Thyroid gland (tissue), 4 donors: Measurements from ENCODE around the gene EEF2. TPM values are rescaled to one million over a fixed set of nuclear protein-coding genes. Genes with fewer than 3 reads are reported as not detected.

Source experiments
- DNase-seq, 2 donors: peaks; one replicate each; pipeline ENCODE4 v3.0.0-alpha.2; 2019
- H3K27ac ChIP-seq, 3 donors: fragments of 200-600 bp; sonication (generic); 1 replicate in 2 of 3; 2 replicates in 1 of 3; pipeline ENCODE4 v1.5.1; 2016 to 2019; ENCODE audit warnings: mild to moderate bottlenecking in 1 of 3, moderate library complexity in 1 of 3
- H3K27me3 ChIP-seq: fragments of 200-600 bp; sonication (generic); one replicate; pipeline ENCODE4 v1.5.1; 2019
- H3K36me3 ChIP-seq, 2 donors: fragments of 200-600 bp; sonication (generic); one replicate each; pipeline ENCODE4 v1.5.1; 2016 to 2019
- H3K4me1 ChIP-seq, 2 donors: fragments of 200-600 bp; sonication (generic); one replicate each; pipeline ENCODE4 v1.5.1; 2017 to 2019
- H3K4me3 ChIP-seq, 3 donors: fragments of 200-600 bp; sonication (generic); replicated peaks in 1 of 3; 1 replicate in 2 of 3; 2 replicates in 1 of 3; pipeline ENCODE4 v1.5.1; 2016; ENCODE audit warnings: mild to moderate bottlenecking in 1 of 3
- H3K9me3 ChIP-seq: fragments of 200-600 bp; sonication (generic); one replicate; pipeline ENCODE4 v1.5.1; 2017
- CTCF ChIP-seq, 6 experiments: fragments of 200-600 bp in 3 of 6; fragments of 450-650 bp in 3 of 6; sonication (generic) in 3 of 6; IDR thresholded peaks; one replicate each; pipeline ENCODE4 v1.5.1; 2016 to 2019; ENCODE audit warnings: antibody characterized with exemption in 6 of 6, mild to moderate bottlenecking in 2 of 6, inconsistent platforms in 1 of 6, moderate library complexity in 1 of 6
- POLR2A ChIP-seq, 2 donors: fragments of 450-650 bp; IDR thresholded peaks; one replicate each; pipeline ENCODE4 v1.6.1; 2017; ENCODE audit warnings: antibody characterized with exemption in 2 of 2, mild to moderate bottlenecking in 2 of 2, moderate library complexity in 1 of 2
- WGBS, 2 donors: methylation state at CpG; one replicate each; pipeline ENCODE4 v1.1.5; 2017; 5-methylcytosine and 5-hydroxymethylcytosine counted together
- intact Hi-C: fragments of 100-400 bp; cut with DNase I; formaldehyde crosslinking; loops from one replicate; pipeline ENCODE4 v1.15.1; 2023
- microRNA counts, 2 donors: library from miRNA; unstranded; fragments of <30 nt; microRNA quantifications; one replicate each; lab custom pipeline; 2016 to 2017
- microRNA-seq: library from miRNA; unstranded; fragments of <30 nt; microRNA quantifications from one replicate; pipeline ENCODE4, GENCODE V29; 2016
- small RNA-seq: library from RNA; depleted of rRNA; stranded (forward); fragments of <200 nt; gene quantifications from one replicate; pipeline ENCODE3, GENCODE V24; 2016
- total RNA-seq, 4 donors: library from RNA; depleted of rRNA; stranded (reverse); fragments of >200 nt; gene quantifications; one replicate each; pipeline ENCODE4 v1.2.3, GENCODE V29; 2016

The EEF2 gene
- total RNA-seq, 4 donors from 2014 or later: 1,432 to 2,189 (median 1,729) TPM

GRCh38 chr19:3931041-3931440, 54.2 kb downstream of the EEF2 start:
- no peak overlapping the region for H3K27ac ChIP-seq
- no peaks in the 10 kb centered on the region for H3K36me3 ChIP-seq
- intact Hi-C loops: no loop called here
- no peaks in the 10 kb centered on the region for H3K4me1 ChIP-seq
- 63 to 65% methylated on average over 5 to 6 of the region's 8 CpGs for WGBS, 2 donors
- H3K9me3 ChIP-seq: no peaks in the 10 kb centered on the region
- TF ChIP-seq POLR2A (IDR thresholded peaks at IDR 0.05) (no peak), CTCF (IDR thresholded peaks at IDR 0.05) (no peak)
- DNase-seq: peak; percentile 3 to 26
- no peak overlapping the region for H3K4me3 ChIP-seq
- H3K27me3 ChIP-seq: peaks cover 8% of the 10 kb centered on the region

MicroRNA genes within 50 kb of the gene (microRNA counts, 767-probe panel; counts per million panel counts)
- 0 counts per million in 2 donors for microRNA hsa-miR-637 (lab: Ali Mortazavi, UCI)

Small RNA genes lying within 50 kb of the gene (microRNA-seq; reads per million reads assigned to microRNA genes)
- gene MIR637: not detected

Small RNA genes lying within 50 kb of the gene (small RNA-seq; reads per million reads assigned to genes)
- gene SNORD37: 6.2 reads per million, percentile 88 among the genes with 10 or more reads in this experiment

Other genes with a start within 250 kb of the EEF2 start
- gene APBA3, start 223.8 kb downstream of the EEF2 start, total RNA-seq: 10 to 100 TPM; 33.6 to 42.9 (median 38.1) TPM
- gene MRPL54, start 222.8 kb downstream of the EEF2 start, total RNA-seq: 100 to 1,000 TPM in 2 of 4 donors, 10 to 100 TPM in 2; 84.0 to 131 (median 102) TPM
- not detected for gene RAX2, start 213.2 kb downstream of the EEF2 start, total RNA-seq
- 10 to 100 TPM in 1 of 4 donors, 1 to 10 TPM in 2, under 1 TPM in 1; 0.93 to 14.7 (median 2.7) TPM for gene MATK, start 199.1 kb downstream of the EEF2 start, total RNA-seq
- not detected for gene ZFR2, start 116.4 kb downstream of the EEF2 start, total RNA-seq
- gene ATCAY, start 104.8 kb downstream of the EEF2 start, total RNA-seq: under 1 TPM in 1 of 4 donors, not detected in 3; 0.10 TPM
- gene NMRK2, start 52.4 kb downstream of the EEF2 start, total RNA-seq: not detected
- gene DAPK3, start 14.4 kb downstream of the EEF2 start, total RNA-seq: 10 to 100 TPM; 29.6 to 61.7 (median 40.3) TPM
- gene PIAS4, start 22.3 kb upstream of the EEF2 start, total RNA-seq: 10 to 100 TPM; 14.7 to 32.3 (median 16.0) TPM
- 10 to 100 TPM; 45.3 to 85.3 (median 54.9) TPM for gene ZBTB7A, start 81.4 kb upstream of the EEF2 start, total RNA-seq
- 10 to 100 TPM; 59.4 to 95.3 (median 81.8) TPM for gene MAP2K2, start 138.7 kb upstream of the EEF2 start, total RNA-seq
- not detected for gene CREB3L3, start 168.2 kb upstream of the EEF2 start, total RNA-seq
- gene SIRT6, start 197.1 kb upstream of the EEF2 start, total RNA-seq: 10 to 100 TPM; 11.9 to 39.3 (median 20.0) TPM
- gene ANKRD24, start 197.2 kb upstream of the EEF2 start, total RNA-seq: 1 to 10 TPM in 1 of 4 donors, under 1 TPM in 3; 0.54 to 1.2 (median 0.77) TPM
- 1 to 10 TPM in 3 of 4 donors, under 1 TPM in 1; 0.49 to 4.5 (median 2.0) TPM for gene EBI3, start 244.1 kb upstream of the EEF2 start, total RNA-seq